GOT3 (cell line): ENCODE measurements around the gene GADD45GIP1.
"Not testable (repeated sequence)": the region's sequence is repeated elsewhere in the genome, so short reads cannot be mapped to it uniquely, and the experiment has no call there.

Source experiments
- DNase-seq: peaks from one replicate; lab custom pipeline; 2025; ENCODE audit warnings: mixed read lengths; lab: John Stamatoyannopoulos, UW

GADD45GIP1 gene

DNA sequence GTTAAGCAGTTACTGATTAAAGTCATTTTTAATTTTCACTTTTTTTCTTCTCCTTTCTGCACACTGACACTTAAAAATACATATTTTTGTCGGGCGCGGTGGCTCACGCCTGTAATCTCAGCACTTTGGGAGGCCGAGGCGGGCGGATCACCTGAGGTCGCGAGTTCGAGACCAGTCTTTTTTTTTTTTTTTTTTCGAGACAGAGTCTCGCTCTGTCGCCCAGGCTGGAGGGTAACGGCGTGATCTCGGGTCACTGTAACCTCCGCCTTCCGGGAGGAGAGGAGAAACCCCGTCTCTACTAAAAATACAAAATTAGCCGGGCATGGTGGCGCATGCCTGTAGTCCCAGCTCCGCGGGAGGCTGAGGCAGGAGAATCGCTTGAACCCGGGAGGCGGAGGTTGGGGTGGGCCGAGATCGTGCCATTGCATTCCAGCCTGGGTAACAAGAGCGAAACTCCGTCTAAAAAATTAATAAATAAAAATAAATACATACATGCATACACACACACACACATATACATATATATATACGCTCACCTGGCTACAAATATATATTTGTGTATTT, 448 bp upstream of the GADD45GIP1 start:
- DNase-seq, result not testable (repeated sequence)

DNA sequence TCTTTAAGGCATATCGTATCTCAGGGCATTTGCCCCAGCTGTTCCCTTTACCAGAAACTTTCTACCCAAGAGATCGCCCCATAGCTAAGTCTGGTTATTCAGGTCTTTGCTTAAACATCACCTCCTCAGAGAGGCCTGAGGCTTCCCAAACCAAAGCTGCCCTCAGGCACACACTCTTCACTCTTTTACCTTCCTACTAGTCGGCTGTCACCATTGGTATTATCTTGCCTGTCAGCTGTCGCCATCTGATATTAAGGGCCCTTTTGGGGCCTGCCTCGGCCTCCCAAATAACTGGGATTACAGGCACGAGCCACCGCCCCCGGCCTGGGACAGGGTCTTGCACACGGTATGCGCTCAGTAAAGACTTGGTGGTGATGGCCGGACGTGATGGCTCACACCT, 1.0 kb downstream of the GADD45GIP1 start:
- DNase-seq, result no peak

- not testable (repeated sequence) for DNase-seq
These were observed 1.4 kb downstream of the GADD45GIP1 start for GRCh38 chr19:12955575-12955974.

- no peak for DNase-seq
These were observed 2.4 kb downstream of the GADD45GIP1 start for GRCh38 chr19:12954612-12954962.

GRCh38 chr19:12953799-12954611, 3.0 kb downstream of the GADD45GIP1 start:
- DNase-seq, result no peak

DNA sequence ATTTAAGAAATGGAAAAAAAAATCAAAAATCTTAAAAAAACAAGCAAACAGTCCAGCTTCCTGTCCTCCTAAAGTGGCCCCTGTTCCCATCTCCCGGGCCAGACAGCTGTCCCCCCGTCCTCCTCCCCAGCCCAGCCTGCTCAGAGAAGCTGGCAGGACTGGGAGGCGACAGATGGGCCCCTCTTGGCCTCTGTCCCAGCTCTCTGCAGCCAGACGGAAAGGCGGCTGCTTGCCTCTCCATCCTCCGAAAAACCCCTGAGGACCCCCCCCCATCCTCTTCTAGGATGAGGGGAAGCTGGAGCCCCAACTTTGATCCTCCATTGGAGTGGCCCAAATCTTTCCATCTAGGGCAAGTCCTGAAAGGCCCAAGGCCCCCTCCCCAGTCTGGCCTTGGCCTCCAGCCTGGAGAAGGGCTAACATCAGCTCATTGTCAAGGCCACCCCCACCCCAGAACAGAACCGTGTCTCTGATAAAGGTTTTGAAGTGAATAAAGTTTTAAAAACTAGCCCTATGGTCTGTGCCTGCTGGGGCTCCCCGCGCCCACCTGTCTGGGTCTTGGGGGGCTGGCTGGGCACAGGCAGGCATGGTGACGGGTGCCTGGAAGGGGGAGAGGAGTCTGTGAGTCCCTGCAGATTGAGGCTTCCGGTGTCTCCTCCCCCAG, 3.8 kb downstream of the GADD45GIP1 start:
- no peak for DNase-seq

DNA sequence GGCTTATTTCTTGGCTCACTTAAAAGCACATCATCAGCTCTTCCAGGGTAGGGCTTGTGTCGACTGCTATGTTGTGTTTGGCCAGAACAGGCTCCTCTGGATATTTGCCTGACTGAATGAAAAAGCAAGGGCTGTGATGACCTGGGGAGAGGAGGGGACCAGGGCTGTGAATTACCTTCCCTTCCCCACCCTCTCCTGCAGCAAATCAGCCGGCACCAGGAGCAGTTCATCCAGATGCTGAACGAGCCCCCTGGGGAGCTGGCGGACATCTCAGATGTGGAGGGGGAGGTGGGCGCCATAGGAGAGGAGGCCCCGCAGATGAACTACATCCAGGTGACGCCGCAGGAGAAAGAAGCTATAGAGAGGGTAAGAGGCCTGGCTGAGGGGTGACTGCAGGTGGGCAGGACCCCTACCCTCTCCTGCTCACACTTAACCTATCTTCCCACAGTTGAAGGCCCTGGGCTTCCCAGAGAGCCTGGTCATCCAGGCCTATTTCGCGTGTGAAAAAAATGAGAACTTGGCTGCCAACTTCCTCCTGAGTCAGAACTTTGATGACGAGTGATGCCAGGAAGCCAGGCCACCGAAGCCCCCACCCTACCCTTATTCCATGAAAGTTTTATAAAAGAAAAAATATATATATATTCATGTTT, 4.4 kb downstream of the GADD45GIP1 start:
- DNase-seq, result peak; percentile 25

DNA sequence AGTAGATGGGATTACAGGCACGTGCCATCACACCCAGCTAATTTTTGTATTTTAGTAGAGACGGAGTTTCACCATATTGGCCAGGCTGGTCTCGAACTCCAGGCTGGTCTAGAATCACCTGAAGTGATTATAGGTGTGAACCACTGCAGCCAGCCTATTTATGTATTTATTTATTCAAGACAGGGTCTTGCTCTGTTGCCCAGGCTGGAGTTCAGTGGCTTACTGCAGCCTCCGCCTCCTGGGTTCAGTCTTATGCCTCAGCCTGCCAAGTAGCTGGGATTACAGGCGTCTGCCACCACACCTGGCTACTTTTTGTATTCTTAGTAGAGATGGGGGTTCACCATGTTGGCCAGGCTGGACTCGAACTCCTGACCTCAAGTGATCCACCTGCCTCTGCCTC, 5.0 kb downstream of the GADD45GIP1 start:
- DNase-seq, result not testable (repeated sequence)

DNA sequence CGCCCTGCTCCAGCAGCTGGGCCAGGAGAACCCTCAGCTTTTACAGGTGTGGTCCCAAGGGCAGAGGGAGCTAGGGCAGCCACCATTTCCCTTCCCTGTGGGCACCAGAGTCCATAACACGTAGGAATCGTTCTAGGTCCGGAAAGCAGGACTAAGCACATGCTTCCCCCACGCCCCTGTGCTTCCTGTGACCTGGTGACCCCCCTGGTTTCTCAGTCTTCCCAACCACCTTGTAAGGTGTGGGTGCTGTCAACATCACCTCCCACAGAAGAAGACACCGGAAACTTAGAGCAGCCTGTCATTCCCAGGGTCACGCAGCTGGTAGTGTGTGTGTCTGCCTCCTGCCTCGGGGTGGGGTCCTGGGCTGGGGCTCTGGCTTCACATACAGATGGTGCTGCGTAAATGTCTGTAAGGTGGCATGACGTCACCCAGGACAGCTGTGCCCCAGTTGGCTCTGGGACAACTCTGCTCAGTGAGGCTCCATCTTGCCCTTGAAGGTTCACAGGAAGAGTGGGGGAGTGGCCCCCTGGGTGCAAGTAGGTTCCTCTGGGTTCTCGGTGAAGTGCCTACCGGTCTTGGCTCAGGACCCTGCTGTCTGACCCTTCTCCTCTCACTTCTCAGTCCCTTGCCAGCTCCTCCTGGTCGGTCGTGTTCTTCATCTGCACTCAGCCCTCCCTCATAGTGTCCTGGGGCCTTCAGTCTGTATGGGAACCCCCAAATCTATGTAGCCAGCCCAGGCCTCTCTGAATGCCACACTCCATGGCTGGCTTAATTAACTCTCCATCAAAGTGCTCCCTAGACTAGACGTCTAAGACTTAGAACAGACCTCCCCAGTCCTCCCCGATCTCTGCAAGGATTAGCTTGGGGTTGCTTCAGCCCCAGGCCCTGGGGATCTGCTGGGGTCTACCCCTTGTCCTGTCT, 7.4 kb downstream of the GADD45GIP1 start:
- no peak for DNase-seq

GRCh38 chr19:12948612-12949362, 8.2 kb downstream of the GADD45GIP1 start:
- no peak for DNase-seq

DNA sequence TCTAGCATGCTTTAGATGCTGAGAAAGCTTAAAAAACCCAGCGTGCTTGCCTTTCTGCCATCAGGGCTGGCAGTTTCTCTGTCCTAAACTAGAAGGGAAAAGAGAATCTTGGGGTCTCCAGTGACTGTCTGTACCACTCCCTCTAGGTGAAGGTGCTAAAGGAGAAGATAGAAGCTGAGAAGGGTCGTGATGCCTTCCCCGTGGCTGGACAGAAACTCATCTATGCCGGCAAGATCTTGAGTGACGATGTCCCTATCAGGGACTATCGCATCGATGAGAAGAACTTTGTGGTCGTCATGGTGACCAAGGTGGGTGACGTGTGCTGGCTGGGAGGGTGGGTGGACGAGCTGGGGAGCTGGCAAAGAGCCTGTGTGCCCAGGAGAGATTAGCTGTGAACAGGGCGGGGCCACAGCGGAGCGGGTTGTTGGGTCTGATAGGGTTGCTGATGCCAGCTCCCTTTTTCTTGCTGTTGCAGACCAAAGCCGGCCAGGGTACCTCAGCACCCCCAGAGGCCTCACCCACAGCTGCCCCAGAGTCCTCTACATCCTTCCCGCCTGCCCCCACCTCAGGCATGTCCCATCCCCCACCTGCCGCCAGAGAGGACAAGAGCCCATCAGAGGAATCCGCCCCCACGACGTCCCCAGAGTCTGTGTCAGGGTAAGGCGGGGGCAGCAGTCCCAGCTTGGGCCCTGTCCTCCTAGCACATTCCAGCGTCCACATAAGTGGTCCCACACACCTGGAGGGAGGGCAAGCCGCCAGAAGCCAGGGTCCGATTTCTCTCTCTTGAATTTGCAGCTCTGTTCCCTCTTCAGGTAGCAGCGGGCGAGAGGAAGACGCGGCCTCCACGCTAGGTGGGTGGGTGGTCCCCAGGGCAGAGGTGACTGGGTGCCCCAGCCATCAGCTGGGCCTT, 9.1 kb downstream of the GADD45GIP1 start:
- no peak for DNase-seq

- no peak for DNase-seq
These were observed 10.1 kb downstream of the GADD45GIP1 start for GRCh38 chr19:12946731-12947496.

DNA sequence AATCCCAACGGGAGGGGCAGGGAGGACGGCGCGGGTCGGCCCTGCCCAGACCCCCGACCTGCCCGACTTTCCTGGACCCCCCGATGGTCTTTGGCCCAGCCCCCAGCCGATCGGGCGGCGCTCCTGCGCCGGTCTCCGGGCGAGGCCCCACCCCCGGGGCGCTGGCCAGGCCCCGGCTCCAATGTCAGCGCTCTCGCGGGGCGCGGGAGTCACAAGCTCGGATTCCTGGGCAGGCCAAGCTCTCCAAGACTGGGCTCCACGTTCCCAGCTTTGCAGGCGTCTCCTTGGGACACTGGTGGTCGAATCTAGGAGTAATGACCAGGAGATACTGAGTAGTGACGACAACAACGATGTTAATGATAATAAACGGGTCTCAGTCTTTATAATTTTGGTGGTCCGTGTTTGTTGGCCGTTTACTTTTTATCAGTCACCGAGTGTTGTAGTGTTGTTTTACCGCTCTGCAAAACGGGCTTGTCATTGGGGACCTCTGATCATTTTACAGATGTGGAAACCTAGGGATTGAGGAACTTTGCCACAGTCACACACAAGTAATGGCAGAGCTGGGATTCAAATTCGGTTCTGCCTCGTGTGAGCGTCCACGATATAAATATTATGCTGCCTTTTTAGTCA, 10.8 kb downstream of the GADD45GIP1 start:
- DNase-seq, result peak; percentile 44

DNA sequence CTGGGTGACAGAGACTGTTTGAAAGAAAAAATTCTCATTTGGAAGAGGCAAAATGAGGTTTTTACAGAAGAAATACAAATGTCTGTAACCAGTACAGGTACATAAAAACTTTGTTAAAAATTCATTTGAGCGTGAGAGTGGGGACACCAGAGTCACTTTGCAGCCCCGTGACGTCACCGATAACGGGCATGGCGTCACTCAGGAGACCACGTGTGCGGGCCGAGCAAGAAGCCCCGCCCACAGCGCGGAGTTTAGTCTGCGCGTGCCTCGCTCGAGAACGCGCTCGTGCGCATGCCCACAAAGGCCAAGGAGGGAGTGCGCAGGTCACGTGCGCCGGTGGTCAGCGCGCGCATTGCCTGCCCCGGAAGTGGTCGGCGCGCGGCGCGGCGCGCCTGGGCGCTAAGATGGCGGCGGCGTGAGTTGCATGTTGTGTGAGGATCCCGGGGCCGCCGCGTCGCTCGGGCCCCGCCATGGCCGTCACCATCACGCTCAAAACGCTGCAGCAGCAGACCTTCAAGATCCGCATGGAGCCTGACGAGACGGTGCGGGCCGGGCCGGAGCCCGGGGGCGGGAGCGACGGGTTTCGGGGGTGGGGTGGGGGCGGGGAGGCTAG, 11.4 kb downstream of the GADD45GIP1 start, which contains the start of gene RAD23A:
TSS of gene RAD23A (plus strand) at position 384 of the 613 bp plus-strand sequence. CDS start at position 471, 87 bp downstream.
- DNase-seq, result peak; percentile 91

DNA sequence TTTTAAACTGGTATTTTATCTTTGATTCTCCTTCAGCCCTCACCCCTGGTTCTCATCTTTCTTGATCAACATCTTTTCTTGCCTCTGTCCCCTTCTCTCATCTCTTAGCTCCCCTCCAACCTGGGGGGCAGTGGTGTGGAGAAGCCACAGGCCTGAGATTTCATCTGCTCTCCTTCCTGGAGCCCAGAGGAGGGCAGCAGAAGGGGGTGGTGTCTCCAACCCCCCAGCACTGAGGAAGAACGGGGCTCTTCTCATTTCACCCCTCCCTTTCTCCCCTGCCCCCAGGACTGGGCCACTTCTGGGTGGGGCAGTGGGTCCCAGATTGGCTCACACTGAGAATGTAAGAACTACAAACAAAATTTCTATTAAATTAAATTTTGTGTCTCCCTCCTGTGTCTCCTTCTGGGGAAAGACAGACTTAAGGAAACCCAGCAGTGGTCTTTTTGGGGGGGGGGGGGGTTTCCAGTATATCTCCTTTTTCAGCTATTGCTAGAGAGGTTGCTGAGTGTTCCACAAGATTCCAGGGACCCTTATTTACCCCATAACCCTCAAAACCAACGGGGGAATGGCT, 12.8 kb downstream of the GADD45GIP1 start:
- no peak for DNase-seq

GRCh38 chr19:12943437-12944044, 13.5 kb downstream of the GADD45GIP1 start:
- DNase-seq, result no peak

- DNase-seq, result no peak
These were observed 16.1 kb downstream of the GADD45GIP1 start for GRCh38 chr19:12940897-12941296.
